SK-N-SH (cell line): ENCODE results near the gene KLHL35. TPM values are rescaled to one million over a fixed set of nuclear protein-coding genes. Genes with fewer than 3 reads are reported as not detected.
A peak's percentile ranks its signal among the peaks of the same experiment; 100 is the strongest.

Experiments used
- CTCF ChIA-PET: fragments of 300-600, 350-600 bp; formaldehyde crosslinking; extraction: SDS; loops from one replicate; lab custom pipeline; 2021; lab: Yijun Ruan, JAX
- POLR2A ChIA-PET: fragments of 350-600 bp; sonication (Branson Sonifier 250); formaldehyde crosslinking; extraction: SDS; loops from one replicate; lab custom pipeline; 2020; ENCODE audit warnings: antibody characterized with exemption, inconsistent platforms; lab: Yijun Ruan, JAX
- DNase-seq: peaks from one replicate; pipeline ENCODE4 v3.0.0; 2012
- H2AFZ ChIP-seq: fragments of 200-600 bp; sonication (generic); 2 replicates; pipeline ENCODE4 v1.8.1; 2016; ENCODE audit warnings: antibody characterized with exemption, mild to moderate bottlenecking, low read depth
- H3F3A ChIP-seq: fragments of 200-600 bp; sonication (generic); replicated peaks from 2 replicates; pipeline ENCODE3; 2016; ENCODE audit warnings: antibody characterized with exemption, mild to moderate bottlenecking; ENCODE audit not compliant: insufficient read depth
- H3K27ac ChIP-seq, 2 experiments: fragments of 200-500 bp in 1 of 2; fragments of 200-600 bp in 1 of 2; sonication (Bioruptor generic) in 1 of 2; sonication (generic), shearing (Covaris generic) in 1 of 2; 2 replicates each; pipeline versions ENCODE4 v1.5.1 to v1.6.1; 2014 to 2016; ENCODE audit warnings: low read depth in 2 of 2, inconsistent platforms in 1 of 2, low read length in 1 of 2, mild to moderate bottlenecking in 1 of 2, mixed read lengths in 1 of 2
- H3K27me3 ChIP-seq: fragments of 200-600 bp; sonication (generic), shearing (Covaris generic); 2 replicates; pipeline ENCODE4 v1.6.1; 2016; ENCODE audit warnings: mixed run types; ENCODE audit not compliant: insufficient read depth
- H3K36me3 ChIP-seq, 2 experiments: fragments of 200-500 bp in 1 of 2; fragments of 200-600 bp in 1 of 2; sonication (Bioruptor generic) in 1 of 2; sonication (generic) in 1 of 2; replicated peaks in 1 of 2; 2 replicates each; pipeline versions ENCODE3 to v1.5.1; 2014 to 2016; ENCODE audit warnings: low read length in 1 of 2, mild to moderate bottlenecking in 1 of 2; ENCODE audit not compliant: insufficient read depth in 2 of 2, control insufficient read depth in 1 of 2
- H3K4me1 ChIP-seq, 2 experiments: fragments of 200-500 bp in 1 of 2; fragments of 200-600 bp in 1 of 2; sonication (Bioruptor generic) in 1 of 2; sonication (generic), shearing (Covaris generic) in 1 of 2; 2 replicates each; pipeline versions ENCODE4 v1.5.1 to v1.6.1; 2014 to 2016; ENCODE audit warnings: low read depth in 1 of 2, low read length in 1 of 2, mixed run types in 1 of 2; ENCODE audit not compliant: insufficient read depth in 2 of 2, control insufficient read depth in 1 of 2
- H3K4me2 ChIP-seq: fragments of 200-600 bp; sonication (generic), shearing (Covaris generic); 2 replicates; pipeline ENCODE4 v1.6.1; 2017; ENCODE audit warnings: mixed run types
- H3K4me3 ChIP-seq, 2 experiments: fragments of 200-500 bp in 1 of 2; fragments of 200-600 bp in 1 of 2; sonication (Bioruptor generic) in 1 of 2; sonication (generic), shearing (Covaris generic) in 1 of 2; 2 replicates each; pipeline versions ENCODE4 v1.5.1 to v1.8.1; 2014 to 2016; ENCODE audit warnings: low read depth in 2 of 2, inconsistent platforms in 1 of 2, low read length in 1 of 2, mild to moderate bottlenecking in 1 of 2, mixed read lengths in 1 of 2, moderate library complexity in 1 of 2
- H3K79me2 ChIP-seq: fragments of 200-600 bp; sonication (generic); 2 replicates; pipeline ENCODE4 v1.8.1; 2017; ENCODE audit warnings: mild to moderate bottlenecking; ENCODE audit not compliant: insufficient read depth
- H3K9ac ChIP-seq: fragments of 200-600 bp; sonication (generic); 2 replicates; pipeline ENCODE4 v1.6.1; 2017; ENCODE audit warnings: mixed run types
- H3K9me2 ChIP-seq: fragments of 200-600 bp; sonication (generic); 2 replicates; pipeline ENCODE4 v1.6.1; 2017; ENCODE audit warnings: mixed run types
- H3K9me3 ChIP-seq: fragments of 200-600 bp; sonication (generic); 2 replicates; pipeline ENCODE4 v1.6.1; 2017; ENCODE audit warnings: mixed run types, mild to moderate bottlenecking, moderate library complexity
- H4K20me1 ChIP-seq: fragments of 200-600 bp; sonication (generic); 2 replicates; pipeline ENCODE4 v1.6.1; 2017; ENCODE audit warnings: mild to moderate bottlenecking, mixed run types; ENCODE audit not compliant: insufficient read depth
- CHD2 ChIP-seq: fragments of 150-350 bp; IDR thresholded peaks from 2 replicates; pipeline ENCODE4 v1.6.1; 2018; ENCODE audit warnings: low read length; ENCODE audit not compliant: partially characterized antibody
- FOSL2 ChIP-seq: IDR thresholded peaks from 2 replicates; pipeline ENCODE4 v1.4.0; 2012; ENCODE audit warnings: low read depth, mild to moderate bottlenecking, moderate library complexity, borderline replicate concordance
- GATA2 ChIP-seq: sonication (generic); formaldehyde crosslinking; IDR thresholded peaks from 2 replicates; pipeline ENCODE4 v1.5.0; 2020; ENCODE audit warnings: mild to moderate bottlenecking, missing genetic modification reagents
- IRF3 ChIP-seq: fragments of 150-350 bp; IDR thresholded peaks from 2 replicates; pipeline ENCODE4 v1.6.1; 2016; ENCODE audit warnings: mild to moderate bottlenecking, low read depth, low read length
- MEF2A ChIP-seq: IDR thresholded peaks from 2 replicates; pipeline ENCODE4 v1.4.0; 2012; ENCODE audit warnings: low read depth, borderline replicate concordance
- MXI1 ChIP-seq: IDR thresholded peaks from 2 replicates; pipeline ENCODE4 v1.6.1; 2012; ENCODE audit warnings: mild to moderate bottlenecking, low read depth, low read length, improper control_type of control experiment
- NRF1 ChIP-seq: IDR thresholded peaks from 2 replicates; pipeline ENCODE4 v1.6.1; 2012; ENCODE audit warnings: low read depth, mild to moderate bottlenecking, low read length
- RCOR1 ChIP-seq: fragments of 150-350 bp; IDR thresholded peaks from 2 replicates; pipeline ENCODE4 v1.6.1; 2017; ENCODE audit warnings: antibody characterized with exemption, low read length
- REST ChIP-seq: IDR thresholded peaks from 2 replicates; pipeline ENCODE4 v1.6.1; 2012; ENCODE audit warnings: mild to moderate bottlenecking, low read depth, low read length, moderate library complexity
- SIN3A ChIP-seq: IDR thresholded peaks from 2 replicates; pipeline ENCODE4 v1.6.1; 2012; ENCODE audit warnings: low read depth, mild to moderate bottlenecking, low read length, moderate library complexity, borderline replicate concordance
- SMC3 ChIP-seq: IDR thresholded peaks from 2 replicates; pipeline ENCODE4 v1.6.1; 2012; ENCODE audit warnings: low read depth, low read length, improper control_type of control experiment
- TAF1 ChIP-seq: IDR thresholded peaks from 2 replicates; pipeline ENCODE4 v1.6.1; 2012; ENCODE audit warnings: low read depth, mild to moderate bottlenecking, low read length, moderate library complexity, borderline replicate concordance
- TCF12 ChIP-seq: IDR thresholded peaks from 2 replicates; pipeline ENCODE4 v1.4.0; 2012
- TEAD4 ChIP-seq: IDR thresholded peaks from 2 replicates; pipeline ENCODE4 v1.4.0; 2012; ENCODE audit warnings: mild to moderate bottlenecking, borderline replicate concordance; ENCODE audit not compliant: insufficient read depth
- USF2 ChIP-seq: fragments of 150-350 bp; IDR thresholded peaks from 2 replicates; pipeline ENCODE4 v1.6.1; 2017; ENCODE audit warnings: antibody characterized with exemption, low read length, low read depth, borderline replicate concordance
- YY1 ChIP-seq: IDR thresholded peaks from 2 replicates; pipeline ENCODE4 v1.4.0; 2012; ENCODE audit warnings: low read depth, mild to moderate bottlenecking
- WGBS: methylation state at CpG from one replicate; pipeline ENCODE4 v1.1.6; 2017; ENCODE audit warnings: low lambda C conversion rate; 5-methylcytosine and 5-hydroxymethylcytosine counted together
- polyA plus RNA-seq, 3 experiments: library from polyadenylated mRNA; depleted of rRNA; stranded (reverse); fragments of >200 nt; gene quantifications; 2 replicates each; pipeline ENCODE4 v1.2.3, GENCODE V29; 2012

KLHL35 gene
- polyA plus RNA-seq, 1 of the 3 experiments (the other 2 are of a cell fraction): 1.7 TPM

GRCh38 chr11:75399344-75400145 is 33.5 kb downstream of the KLHL35 start, which contains the start of gene RPS3 (continued):
- TF ChIP-seq IRF3 (no peak), SMC3 (no peak), RCOR1 (no peak), MXI1 (peak; percentile 80), SIN3A (no peak; the same call in 1 of the 2 replicates), CHD2 (peak; percentile 76), USF2 (no peak), YY1 (peak; percentile 93), TCF12 (peak; percentile 32; the same call in 1 of the 2 replicates), FOSL2 (no peak), MEF2A (no peak), NRF1 (peak; percentile 24; the same call in 1 of the 2 replicates)

GRCh38 chr11:75398906-75399305 is 34.1 kb downstream of the KLHL35 start:
- Histone ChIP-seq H4K20me1 (peaks cover 42% of the 10 kb centered on the region), H2AFZ (peak overlapping the region; percentile 83; the same call in 1 of the 2 replicates), H3K79me2 (peaks cover 46% of the 10 kb centered on the region), H3K4me1 (peaks cover 22 to 24% of the 10 kb centered on the region in 2 experiments), H3K27ac (no peak overlapping the region), H3K27me3 (no peaks in the 10 kb centered on the region), H3K9ac (no peak overlapping the region), H3K36me3 (peaks cover 28 to 29% of the 10 kb centered on the region in 2 experiments), H3F3A (peaks cover 17% of the 10 kb centered on the region), H3K4me2 (no peak overlapping the region), H3K9me2 (no peaks in the 10 kb centered on the region), H3K9me3 (no peaks in the 10 kb centered on the region), H3K4me3 (no peak overlapping the region)
- no peak for DNase-seq
- no peak for TF ChIP-seq NRF1
- no peak for TF ChIP-seq REST
- no peak for TF ChIP-seq GATA2
- no peak for TF ChIP-seq TAF1
- TF ChIP-seq USF2: no peak
- no peak for TF ChIP-seq TEAD4
- ChIA-PET CTCF (interaction anchor here (1.2 to 5.6 kb wide), 6 partner anchors 9 to 119 kb away, joined by 4 to 35 read pairs (median 9); no protein-coding TSS in a partner anchor), POLR2A (no interaction called here)
- 59% methylated on average over 8 of the region's 8 CpGs for WGBS
